Trophoblast cell (in vitro differentiated cells and primary cell): ENCODE measurements around the gene LUZP1.

ENCODE experiments used
- DNase-seq, 2 donors: peaks; one replicate each; pipeline ENCODE4 v3.0.0-alpha.2; 2016
- H2AFZ ChIP-seq: 2 replicates; pipeline ENCODE4 v1.6.1; 2013; ENCODE audit warnings: low read length, moderate library complexity, mild to moderate bottlenecking; ENCODE audit not compliant: insufficient read depth, poor library complexity
- H2AK5ac ChIP-seq: 2 replicates; pipeline ENCODE4 v1.6.1; 2013; ENCODE audit warnings: mild to moderate bottlenecking, low read length
- H2BK120ac ChIP-seq: 2 replicates; pipeline ENCODE4 v1.6.1; 2013; ENCODE audit warnings: low read length, mild to moderate bottlenecking, moderate library complexity; ENCODE audit not compliant: insufficient read depth, poor library complexity
- H2BK12ac ChIP-seq: 2 replicates; pipeline ENCODE4 v1.6.1; 2013; ENCODE audit warnings: mild to moderate bottlenecking, low read length, moderate library complexity
- H2BK5ac ChIP-seq: 2 replicates; pipeline ENCODE4 v1.6.1; 2013; ENCODE audit warnings: low read length, low read depth, moderate library complexity, mild to moderate bottlenecking; ENCODE audit not compliant: poor library complexity
- H3K14ac ChIP-seq: 2 replicates; pipeline ENCODE4 v1.6.1; 2013; ENCODE audit warnings: mild to moderate bottlenecking, low read length
- H3K18ac ChIP-seq: 2 replicates; pipeline ENCODE4 v1.6.1; 2013; ENCODE audit warnings: mild to moderate bottlenecking, low read length
- H3K23ac ChIP-seq: 2 replicates; pipeline ENCODE4 v1.6.1; 2013; ENCODE audit warnings: low read length
- H3K27ac ChIP-seq: 2 replicates; pipeline ENCODE4 v1.5.1; 2013; ENCODE audit warnings: low read depth, mild to moderate bottlenecking, inconsistent platforms, low read length, moderate library complexity
- H3K27me3 ChIP-seq: 2 replicates; pipeline ENCODE4 v1.6.1; 2013; ENCODE audit warnings: inconsistent platforms, mild to moderate bottlenecking, low read length, moderate library complexity; ENCODE audit not compliant: insufficient read depth
- H3K36me3 ChIP-seq, 2 experiments: 1 replicate in 1 of 2; 2 replicates in 1 of 2; pipeline ENCODE4 v1.6.1; 2013; ENCODE audit warnings: low read length in 2 of 2, mild to moderate bottlenecking in 2 of 2, moderate library complexity in 1 of 2; ENCODE audit not compliant: insufficient read depth in 2 of 2, control insufficient read depth in 1 of 2
- H3K4ac ChIP-seq: 2 replicates; pipeline ENCODE4 v1.6.1; 2013; ENCODE audit warnings: low read depth, mild to moderate bottlenecking, low read length, moderate library complexity
- H3K4me1 ChIP-seq, 2 experiments: 1 replicate in 1 of 2; 2 replicates in 1 of 2; pipeline ENCODE4 v1.6.1; 2013; ENCODE audit warnings: low read length in 2 of 2, mild to moderate bottlenecking in 2 of 2, moderate library complexity in 1 of 2; ENCODE audit not compliant: insufficient read depth in 2 of 2, control insufficient read depth in 1 of 2
- H3K4me2 ChIP-seq: 2 replicates; pipeline ENCODE4 v1.6.1; 2013; ENCODE audit warnings: inconsistent platforms, mild to moderate bottlenecking, low read length, moderate library complexity
- H3K4me3 ChIP-seq: 2 replicates; pipeline ENCODE4 v1.5.1; 2013; ENCODE audit warnings: mild to moderate bottlenecking, low read depth, low read length, inconsistent platforms
- H3K79me1 ChIP-seq: one replicate; pipeline ENCODE4 v1.6.1; 2013; ENCODE audit warnings: low read length
- H3K79me2 ChIP-seq: 2 replicates; pipeline ENCODE4 v1.6.1; 2013; ENCODE audit warnings: low read length, mild to moderate bottlenecking; ENCODE audit not compliant: control insufficient read depth, insufficient read depth, poor library complexity
- H3K9ac ChIP-seq: 2 replicates; pipeline ENCODE4 v1.6.1; 2013; ENCODE audit warnings: mild to moderate bottlenecking, low read length
- H3K9me3 ChIP-seq: 2 replicates; pipeline ENCODE4 v1.6.1; 2013; ENCODE audit warnings: low read depth, mild to moderate bottlenecking, control low read depth, inconsistent platforms, low read length; ENCODE audit not compliant: insufficient read depth
- H4K12ac ChIP-seq: 2 replicates; pipeline ENCODE4 v1.6.1; 2013; ENCODE audit warnings: low read depth, mild to moderate bottlenecking, low read length, moderate library complexity
- H4K8ac ChIP-seq: 2 replicates; pipeline ENCODE4 v1.6.1; 2013; ENCODE audit warnings: low read depth, mild to moderate bottlenecking, low read length, moderate library complexity
- H4K91ac ChIP-seq: one replicate; pipeline ENCODE4 v1.6.1; 2013; ENCODE audit warnings: low read depth, mild to moderate bottlenecking, low read length, moderate library complexity
- WGBS: extraction: QIAGEN DNeasy Blood & Tissue Kit; methylation state at CpG from one replicate; pipeline ENCODE4 v1.1.7; 2013; ENCODE audit warnings: missing lambda C conversion rate; ENCODE audit not compliant: insufficient read length, insufficient coverage; ENCODE audit errors: extremely low coverage; 5-methylcytosine and 5-hydroxymethylcytosine counted together

Gene LUZP1

GRCh38 chr1:23090056-23090455, 78.6 kb downstream of the LUZP1 start:
- Histone ChIP-seq H3K9ac (no peak overlapping the region), H3K4ac (no peak overlapping the region), H2BK120ac (no peak overlapping the region), H2AFZ (no peak overlapping the region), H3K18ac (no peak overlapping the region), H3K79me2 (no peaks in the 10 kb centered on the region), H4K91ac (no peak overlapping the region), H3K23ac (no peak overlapping the region), H4K12ac (no peak overlapping the region), H2BK12ac (no peak overlapping the region), H3K9me3 (peaks cover 3% of the 10 kb centered on the region), H3K27me3 (no peaks in the 10 kb centered on the region), H3K79me1 (no peaks in the 10 kb centered on the region), H2AK5ac (no peak overlapping the region), H2BK5ac (no peak overlapping the region), H3K36me3 (peaks cover 57 to 73% of the 10 kb centered on the region in 2 experiments), H3K4me2 (no peak overlapping the region), H4K8ac (no peak overlapping the region), H3K27ac (no peak overlapping the region), H3K4me1 (no peaks in the 10 kb centered on the region), H3K14ac (no peak overlapping the region), H3K4me3 (no peak overlapping the region)
- WGBS = no CpG with 5 or more reads among the region's 1 CpG
- DNase-seq = peak; percentile 66 to 98

- H3K14ac ChIP-seq = no peak overlapping the region
- peaks cover 62 to 79% of the 10 kb centered on the region in 2 experiments for H3K36me3 ChIP-seq
- no peak overlapping the region for H2BK120ac ChIP-seq
- H2AFZ ChIP-seq = no peak overlapping the region
- H4K91ac ChIP-seq = no peak overlapping the region
- peaks cover 3% of the 10 kb centered on the region for H3K9me3 ChIP-seq
- H3K9ac ChIP-seq = no peak overlapping the region
- H3K23ac ChIP-seq = no peak overlapping the region
- no peak overlapping the region for H3K4ac ChIP-seq
- no peak overlapping the region for H2BK5ac ChIP-seq
- H4K12ac ChIP-seq = no peak overlapping the region
- H3K79me2 ChIP-seq = no peaks in the 10 kb centered on the region
- H3K27ac ChIP-seq = no peak overlapping the region
- no peaks in the 10 kb centered on the region for H3K79me1 ChIP-seq
- H2AK5ac ChIP-seq = no peak overlapping the region
- H2BK12ac ChIP-seq = no peak overlapping the region
- no peaks in the 10 kb centered on the region for H3K4me1 ChIP-seq
- no peak for DNase-seq
- no peak overlapping the region for H3K4me2 ChIP-seq
- no peak overlapping the region for H3K4me3 ChIP-seq
- no peak overlapping the region for H3K18ac ChIP-seq
- no peaks in the 10 kb centered on the region for H3K27me3 ChIP-seq
- no CpG with 5 or more reads among the region's 2 CpGs for WGBS
- H4K8ac ChIP-seq = no peak overlapping the region
Measured at GRCh38 chr1:23088027-23088426, 80.6 kb downstream of the LUZP1 start.

DNA sequence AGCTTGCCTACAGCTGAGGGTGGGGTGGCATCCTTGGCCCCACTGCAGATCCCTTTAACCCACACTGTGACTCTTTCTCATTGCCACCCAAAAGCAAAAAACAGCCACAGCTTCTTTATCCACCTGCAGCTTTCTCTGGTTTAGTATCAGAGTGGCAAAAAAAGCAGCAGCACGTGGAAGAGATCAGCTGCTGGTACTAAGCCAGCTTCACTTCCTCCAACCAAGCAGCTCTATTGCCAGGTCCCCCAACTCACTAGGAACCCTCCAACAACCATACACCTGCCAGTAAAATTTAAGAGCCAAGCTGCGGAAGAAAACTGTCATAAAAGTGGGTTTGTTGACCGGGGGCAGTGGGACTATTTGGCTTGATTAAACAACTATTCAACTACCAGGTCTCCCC, 83.0 kb downstream of the LUZP1 start:
- Histone ChIP-seq H3K27me3 (no peaks in the 10 kb centered on the region), H3K4me3 (no peak overlapping the region), H2AK5ac (no peak overlapping the region), H3K27ac (no peak overlapping the region), H3K79me2 (no peaks in the 10 kb centered on the region), H3K36me3 (peaks cover 51 to 75% of the 10 kb centered on the region in 2 experiments), H4K8ac (no peak overlapping the region), H3K14ac (no peak overlapping the region), H4K91ac (no peak overlapping the region), H2AFZ (no peak overlapping the region), H3K4me1 (no peaks in the 10 kb centered on the region), H3K23ac (no peak overlapping the region), H3K4me2 (no peak overlapping the region), H3K18ac (no peak overlapping the region), H3K79me1 (no peaks in the 10 kb centered on the region), H2BK12ac (no peak overlapping the region), H2BK120ac (no peak overlapping the region), H3K9ac (no peak overlapping the region), H3K4ac (no peak overlapping the region), H3K9me3 (no peaks in the 10 kb centered on the region), H2BK5ac (no peak overlapping the region), H4K12ac (no peak overlapping the region)
- no CpG with 5 or more reads among the region's 3 CpGs for WGBS
- no peak for DNase-seq

GRCh38 chr1:23084880-23085279, 83.8 kb downstream of the LUZP1 start:
- H3K79me1 ChIP-seq = no peaks in the 10 kb centered on the region
- no peak overlapping the region for H2AFZ ChIP-seq
- WGBS = no CpG with 5 or more reads among the region's 8 CpGs
- H3K18ac ChIP-seq = no peak overlapping the region
- H3K27me3 ChIP-seq = no peaks in the 10 kb centered on the region
- peaks cover 52 to 78% of the 10 kb centered on the region in 2 experiments for H3K36me3 ChIP-seq
- H4K12ac ChIP-seq = no peak overlapping the region
- no peak overlapping the region for H3K4ac ChIP-seq
- no peak overlapping the region for H2AK5ac ChIP-seq
- H3K79me2 ChIP-seq = no peaks in the 10 kb centered on the region
- no peak overlapping the region for H4K91ac ChIP-seq
- H3K23ac ChIP-seq = no peak overlapping the region
- H3K4me2 ChIP-seq = no peak overlapping the region
- no peak overlapping the region for H2BK120ac ChIP-seq
- no peak overlapping the region for H3K27ac ChIP-seq
- H2BK5ac ChIP-seq = no peak overlapping the region
- H3K4me1 ChIP-seq = no peaks in the 10 kb centered on the region
- H3K14ac ChIP-seq = no peak overlapping the region
- H3K4me3 ChIP-seq = no peak overlapping the region
- no peak for DNase-seq
- no peak overlapping the region for H3K9ac ChIP-seq
- no peak overlapping the region for H2BK12ac ChIP-seq
- H4K8ac ChIP-seq = no peak overlapping the region
- no peaks in the 10 kb centered on the region for H3K9me3 ChIP-seq
